ENCODE results near the gene CRADD.

The CRADD gene

GRCh38 chr12:93723568-93723930 is 46.4 kb downstream of the CRADD start:
- no peak for TF ChIP-seq GABPA (IDR thresholded peaks at IDR 0.05; ENCODE audit: low read depth)
- TF ChIP-seq, protein P1, sequence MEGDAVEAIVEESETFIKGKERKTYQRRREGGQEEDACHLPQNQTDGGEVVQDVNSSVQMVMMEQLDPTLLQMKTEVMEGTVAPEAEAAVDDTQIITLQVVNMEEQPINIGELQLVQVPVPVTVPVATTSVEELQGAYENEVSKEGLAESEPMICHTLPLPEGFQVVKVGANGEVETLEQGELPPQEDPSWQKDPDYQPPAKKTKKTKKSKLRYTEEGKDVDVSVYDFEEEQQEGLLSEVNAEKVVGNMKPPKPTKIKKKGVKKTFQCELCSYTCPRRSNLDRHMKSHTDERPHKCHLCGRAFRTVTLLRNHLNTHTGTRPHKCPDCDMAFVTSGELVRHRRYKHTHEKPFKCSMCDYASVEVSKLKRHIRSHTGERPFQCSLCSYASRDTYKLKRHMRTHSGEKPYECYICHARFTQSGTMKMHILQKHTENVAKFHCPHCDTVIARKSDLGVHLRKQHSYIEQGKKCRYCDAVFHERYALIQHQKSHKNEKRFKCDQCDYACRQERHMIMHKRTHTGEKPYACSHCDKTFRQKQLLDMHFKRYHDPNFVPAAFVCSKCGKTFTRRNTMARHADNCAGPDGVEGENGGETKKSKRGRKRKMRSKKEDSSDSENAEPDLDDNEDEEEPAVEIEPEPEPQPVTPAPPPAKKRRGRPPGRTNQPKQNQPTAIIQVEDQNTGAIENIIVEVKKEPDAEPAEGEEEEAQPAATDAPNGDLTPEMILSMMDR (IDR thresholded peaks at IDR 0.05; ENCODE audit: insufficient read depth, low read length) = no peak
- TF ChIP-seq POLR2AphosphoS5 (IDR thresholded peaks at IDR 0.05; ENCODE audit: low read depth) = no peak
- TF ChIP-seq SPI1 (IDR thresholded peaks at IDR 0.05; ENCODE audit: borderline replicate concordance, low read depth) = no peak
- TF ChIP-seq, protein P2, sequence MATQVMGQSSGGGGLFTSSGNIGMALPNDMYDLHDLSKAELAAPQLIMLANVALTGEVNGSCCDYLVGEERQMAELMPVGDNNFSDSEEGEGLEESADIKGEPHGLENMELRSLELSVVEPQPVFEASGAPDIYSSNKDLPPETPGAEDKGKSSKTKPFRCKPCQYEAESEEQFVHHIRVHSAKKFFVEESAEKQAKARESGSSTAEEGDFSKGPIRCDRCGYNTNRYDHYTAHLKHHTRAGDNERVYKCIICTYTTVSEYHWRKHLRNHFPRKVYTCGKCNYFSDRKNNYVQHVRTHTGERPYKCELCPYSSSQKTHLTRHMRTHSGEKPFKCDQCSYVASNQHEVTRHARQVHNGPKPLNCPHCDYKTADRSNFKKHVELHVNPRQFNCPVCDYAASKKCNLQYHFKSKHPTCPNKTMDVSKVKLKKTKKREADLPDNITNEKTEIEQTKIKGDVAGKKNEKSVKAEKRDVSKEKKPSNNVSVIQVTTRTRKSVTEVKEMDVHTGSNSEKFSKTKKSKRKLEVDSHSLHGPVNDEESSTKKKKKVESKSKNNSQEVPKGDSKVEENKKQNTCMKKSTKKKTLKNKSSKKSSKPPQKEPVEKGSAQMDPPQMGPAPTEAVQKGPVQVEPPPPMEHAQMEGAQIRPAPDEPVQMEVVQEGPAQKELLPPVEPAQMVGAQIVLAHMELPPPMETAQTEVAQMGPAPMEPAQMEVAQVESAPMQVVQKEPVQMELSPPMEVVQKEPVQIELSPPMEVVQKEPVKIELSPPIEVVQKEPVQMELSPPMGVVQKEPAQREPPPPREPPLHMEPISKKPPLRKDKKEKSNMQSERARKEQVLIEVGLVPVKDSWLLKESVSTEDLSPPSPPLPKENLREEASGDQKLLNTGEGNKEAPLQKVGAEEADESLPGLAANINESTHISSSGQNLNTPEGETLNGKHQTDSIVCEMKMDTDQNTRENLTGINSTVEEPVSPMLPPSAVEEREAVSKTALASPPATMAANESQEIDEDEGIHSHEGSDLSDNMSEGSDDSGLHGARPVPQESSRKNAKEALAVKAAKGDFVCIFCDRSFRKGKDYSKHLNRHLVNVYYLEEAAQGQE (IDR thresholded peaks at IDR 0.05; ENCODE audit: insufficient replicate concordance, low read depth) = no peak

DNA sequence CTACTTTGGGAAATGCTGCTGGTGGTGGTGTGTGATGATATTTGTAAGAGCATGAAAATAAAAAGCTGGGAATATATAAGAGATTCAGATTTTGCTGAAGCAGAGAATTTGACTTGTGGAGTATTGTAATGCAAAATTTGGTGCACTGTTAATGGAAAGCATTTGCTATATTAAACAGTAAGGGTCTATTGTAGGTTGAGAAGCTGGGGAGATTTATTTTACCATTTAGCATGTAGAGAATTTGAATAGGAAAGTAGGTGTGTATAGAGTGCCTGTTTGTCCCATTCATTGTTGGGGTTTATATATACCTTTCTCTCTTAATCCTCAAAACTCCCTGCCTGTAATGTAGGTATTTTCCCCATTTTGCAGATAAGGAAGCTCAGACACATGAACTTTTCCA is 48.4 kb downstream of the CRADD start:
- Histone ChIP-seq H3K27me3 (ENCODE audit: insufficient read depth, poor library complexity, severe bottlenecking) (no peaks in the 10 kb centered on the region), H3K4me3 (replicated peaks; ENCODE audit: insufficient read depth, low read length) (no peak overlapping the region), H3K27ac (replicated peaks) (no peak overlapping the region)
- DNase-seq (ENCODE audit: low read depth in 1 of 2, low spot score in 1 of 2) = no peak
- no peak for TF ChIP-seq SPI1 (IDR thresholded peaks at IDR 0.05; ENCODE audit: borderline replicate concordance, low read depth)
- TF ChIP-seq GABPA (IDR thresholded peaks at IDR 0.05; ENCODE audit: low read depth) = no peak
- TF ChIP-seq POLR2AphosphoS5 (IDR thresholded peaks at IDR 0.05; ENCODE audit: low read depth) = no peak
- TF ChIP-seq, protein P1 (IDR thresholded peaks at IDR 0.05; ENCODE audit: insufficient read depth, low read length) = no peak
- TF ChIP-seq, protein P2 (IDR thresholded peaks at IDR 0.05; ENCODE audit: insufficient replicate concordance, low read depth) = no peak

More at GRCh38 chr12:93723568-93723930, 46.4 kb downstream of the CRADD start:
- Histone ChIP-seq H3K4me3 (replicated peaks; ENCODE audit: insufficient read depth, low read length) (no peak overlapping the region), H3K27ac (replicated peaks) (no peak overlapping the region), H3K27me3 (ENCODE audit: insufficient read depth, poor library complexity, severe bottlenecking) (no peaks in the 10 kb centered on the region)
- no peak for DNase-seq (ENCODE audit: low read depth in 1 of 2, low spot score in 1 of 2)

- no peak for DNase-seq (ENCODE audit: low read depth in 1 of 2, low spot score in 1 of 2)
- H3K27ac ChIP-seq (replicated peaks) = no peak overlapping the region
- no peak for TF ChIP-seq POLR2AphosphoS5 (IDR thresholded peaks at IDR 0.05; ENCODE audit: low read depth)
- no peak for TF ChIP-seq GABPA (IDR thresholded peaks at IDR 0.05; ENCODE audit: low read depth)
- TF ChIP-seq, protein P2 (IDR thresholded peaks at IDR 0.05; ENCODE audit: insufficient replicate concordance, low read depth) = no peak
- no peak for TF ChIP-seq SPI1 (IDR thresholded peaks at IDR 0.05; ENCODE audit: borderline replicate concordance, low read depth)
- TF ChIP-seq, protein P1 (IDR thresholded peaks at IDR 0.05; ENCODE audit: insufficient read depth, low read length) = no peak
- H3K4me3 ChIP-seq (replicated peaks; ENCODE audit: insufficient read depth, low read length) = no peak overlapping the region
- no peaks in the 10 kb centered on the region for H3K27me3 ChIP-seq (ENCODE audit: insufficient read depth, poor library complexity, severe bottlenecking)
These were observed 50.1 kb downstream of the CRADD start for GRCh38 chr12:93727195-93727811.
